Kidney (tissue), 14 donors: Measurements from ENCODE around the gene CYYR1. TPM values are rescaled to one million over a fixed set of nuclear protein-coding genes. Genes with fewer than 3 reads are reported as not detected.

ENCODE experiments used
- DNase-seq, 5 donors: peaks; one replicate each; pipeline ENCODE4 v3.0.0-alpha.2; 2013 to 2020
- FAIRE-seq: peaks from 2 replicates; lab custom pipeline; 2012; peaks lifted over from hg19 to GRCh38; lab: Jason Lieb, UNC
- H3K27ac ChIP-seq, 2 donors: one replicate each; pipeline ENCODE4 v1.7.0; 2013; ENCODE audit warnings: low read depth in 2 of 2, low read length in 2 of 2, inconsistent platforms in 1 of 2
- H3K27me3 ChIP-seq: one replicate; pipeline ENCODE4 v1.7.1; 2013; ENCODE audit warnings: low read length, inconsistent platforms; ENCODE audit not compliant: control insufficient read depth, insufficient read depth
- H3K36me3 ChIP-seq, 3 donors: one replicate each; pipeline versions ENCODE4 v1.7.0 to v1.7.1; 2013; ENCODE audit warnings: low read length in 3 of 3, control low read depth in 1 of 3, inconsistent platforms in 1 of 3; ENCODE audit not compliant: insufficient read depth in 3 of 3, control insufficient read depth in 2 of 3
- H3K4me1 ChIP-seq, 3 donors: one replicate each; pipeline versions ENCODE4 v1.7.0 to v1.7.1; 2013; ENCODE audit warnings: low read length in 3 of 3, inconsistent platforms in 1 of 3, low read depth in 1 of 3; ENCODE audit not compliant: control insufficient read depth in 2 of 3, insufficient read depth in 2 of 3
- H3K4me3 ChIP-seq, 3 donors: one replicate each; pipeline versions ENCODE4 v1.7.0 to v1.8.1; 2013; ENCODE audit warnings: low read length in 3 of 3, control low read depth in 1 of 3, inconsistent platforms in 1 of 3
- H3K9ac ChIP-seq, 3 donors: one replicate each; pipeline versions ENCODE4 v1.7.0 to v1.7.1; 2013; ENCODE audit warnings: low read length in 3 of 3, control low read depth in 1 of 3, inconsistent platforms in 1 of 3
- H3K9me3 ChIP-seq, 3 donors: one replicate each; pipeline versions ENCODE4 v1.7.0 to v1.7.1; 2013; ENCODE audit warnings: low read length in 3 of 3, control low read depth in 1 of 3, inconsistent platforms in 1 of 3; ENCODE audit not compliant: control insufficient read depth in 2 of 3, insufficient read depth in 1 of 3
- CTCF ChIP-seq: IDR thresholded peaks from 3 replicates; pipeline ENCODE4 v1.5.1; 2012; ENCODE audit warnings: mild to moderate bottlenecking, moderate library complexity, borderline replicate concordance; ENCODE audit not compliant: insufficient read depth; ENCODE audit errors: extremely low read depth
- intact Hi-C: fragments of 100-400 bp; cut with DNase I; formaldehyde crosslinking; loops from one replicate; pipeline ENCODE4 v1.11.1; 2022
- polyA plus RNA-seq: library from polyadenylated mRNA; stranded (reverse); fragments of 350-450 nt; fragmentation: Illumina TruSeq; extraction: RNeasy Lipid Tissue Mini Kit (QIAGEN cat#74804); gene quantifications from one replicate; pipeline ENCODE4 v1.2.3, GENCODE V29; 2014; ENCODE audit warnings: low read depth, low replicate concordance; ENCODE audit not compliant: insufficient read depth
- total RNA-seq: library from RNA; stranded (reverse); fragmentation: NEBNext Ultra II Directional; extraction: Animal tissue kit (Norgen Biotek cat#: 25700); gene quantifications from one replicate; pipeline ENCODE4 v1.2.1, GENCODE V29; 2021
- donor health status: control.
- donor health status: control.
- donor health status: control.
- donor health status: control.
- donor health status: control.
- donor health status: DM: yes; HTN: yes; CAD: no.
- donor health status: Normal renal cell carcinoma (clear cell type).

CYYR1 gene
- total and polyA plus RNA-seq, 2 donors from 2014 or later, result 17.0 to 23.4 TPM

DNA sequence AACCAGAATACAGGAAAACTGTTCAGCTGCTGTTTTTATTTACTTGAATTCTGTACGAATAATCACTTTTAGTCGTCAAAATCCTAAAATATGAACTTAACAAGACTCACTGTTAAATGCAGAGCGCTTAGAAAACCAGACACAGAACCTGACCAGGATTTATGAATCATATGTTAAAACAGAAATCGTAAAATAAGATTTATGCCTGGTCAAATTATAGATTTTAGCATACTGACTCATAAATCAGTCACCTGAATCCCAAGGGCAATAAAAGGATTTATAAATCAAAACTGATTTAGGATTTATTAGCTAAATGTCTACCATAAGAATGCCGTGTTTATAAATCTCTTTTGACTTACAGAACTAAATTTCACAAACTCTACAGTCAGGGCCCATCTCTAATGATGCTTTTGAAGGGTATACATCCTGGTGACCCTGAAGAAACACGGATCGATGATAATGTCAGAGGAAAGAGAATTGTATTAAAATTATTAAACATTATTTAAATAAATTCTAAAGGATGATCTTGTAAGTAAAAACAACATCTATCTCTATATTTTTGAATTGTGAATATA is 28.8 kb downstream of the CYYR1 start:
- H3K27me3 ChIP-seq, result no peaks in the 10 kb centered on the region
- peaks cover 0 to 3% (median 0%) of the 10 kb centered on the region in 3 donors for H3K4me1 ChIP-seq
- no peak overlapping the region for H3K27ac ChIP-seq
- TF ChIP-seq CTCF, result no peak
- H3K9me3 ChIP-seq, result no peaks in the 10 kb centered on the region
- intact Hi-C loops, result no loop called here
- H3K4me3 ChIP-seq, result no peak overlapping the region
- no peak for DNase-seq
- no peak for FAIRE-seq
- no peaks in the 10 kb centered on the region for H3K36me3 ChIP-seq
- no peak overlapping the region for H3K9ac ChIP-seq

GRCh38 chr21:26540651-26541050 is 32.4 kb downstream of the CYYR1 start:
- Histone ChIP-seq H3K4me1 (no peaks in the 10 kb centered on the region), H3K27me3 (no peaks in the 10 kb centered on the region), H3K36me3 (no peaks in the 10 kb centered on the region), H3K9ac (no peak overlapping the region), H3K9me3 (no peaks in the 10 kb centered on the region), H3K4me3 (no peak overlapping the region), H3K27ac (no peak overlapping the region)
- DNase-seq (no peak), FAIRE-seq (no peak)
- no peak for TF ChIP-seq CTCF
- intact Hi-C loops, result no loop called here

DNA sequence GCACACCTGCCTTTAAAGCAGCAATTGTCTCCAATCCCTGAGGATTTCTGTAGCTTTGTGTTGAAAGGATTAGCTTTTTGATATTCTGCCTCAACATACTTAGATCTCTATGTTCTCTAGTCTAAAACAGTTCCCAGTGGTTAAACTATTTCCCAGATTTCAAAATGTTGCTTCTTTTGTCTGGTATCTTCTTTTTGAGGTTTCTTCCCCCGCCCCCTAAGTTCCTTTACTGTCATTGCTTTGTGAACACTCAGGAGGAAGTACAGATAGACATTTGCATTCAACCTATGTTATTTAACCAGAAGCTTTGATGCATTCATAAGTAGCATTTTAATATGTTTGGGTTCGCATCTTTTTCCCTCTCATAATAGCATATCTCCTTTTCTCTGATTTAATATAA is 33.5 kb downstream of the CYYR1 start:
- Histone ChIP-seq H3K9me3 (no peaks in the 10 kb centered on the region), H3K27ac (no peak overlapping the region), H3K27me3 (no peaks in the 10 kb centered on the region), H3K36me3 (no peaks in the 10 kb centered on the region), H3K9ac (no peak overlapping the region), H3K4me1 (no peaks in the 10 kb centered on the region), H3K4me3 (no peak overlapping the region)
- no peak for TF ChIP-seq CTCF
- no peak for DNase-seq
- no peak for FAIRE-seq
- intact Hi-C loops, result no loop called here

GRCh38 chr21:26534517-26534916 is 38.6 kb downstream of the CYYR1 start:
- H3K4me1 ChIP-seq, result no peaks in the 10 kb centered on the region
- no peak for TF ChIP-seq CTCF
- H3K27ac ChIP-seq, result no peak overlapping the region
- H3K36me3 ChIP-seq, result no peaks in the 10 kb centered on the region
- H3K27me3 ChIP-seq, result no peaks in the 10 kb centered on the region
- H3K4me3 ChIP-seq, result no peak overlapping the region
- DNase-seq (no peak), FAIRE-seq (no peak)
- H3K9me3 ChIP-seq, result no peaks in the 10 kb centered on the region
- intact Hi-C loops, result no loop called here
- H3K9ac ChIP-seq, result no peak overlapping the region
